ENCODE results near the gene FNIP1.

- TF ChIP-seq PBX2 (CRISPR knock-in tag; IDR thresholded peaks at IDR 0.05; ENCODE audit: low read depth) (no peak), PBX2 (tag; conservative IDR thresholded peaks at IDR 0.05; ENCODE audit: low read depth) (peak; percentile 60), CBX1 (IDR thresholded peaks at IDR 0.05; ENCODE audit: low read depth) (no peak), CREM (IDR thresholded peaks at IDR 0.05; ENCODE audit: low read depth) (no peak), THAP7 (CRISPR knock-in tag; IDR thresholded peaks at IDR 0.05) (no peak), MNT (conservative IDR thresholded peaks at IDR 0.05) (no peak), SRSF9 (IDR thresholded peaks at IDR 0.05; ENCODE audit: borderline replicate concordance, low read depth, low read length) (no peak), POLR2A (conservative IDR thresholded peaks at IDR 0.05) (no peak), USF1 (CRISPR knock-in tag; IDR thresholded peaks at IDR 0.05) (no peak), REST (IDR thresholded peaks at IDR 0.05; ENCODE audit: borderline replicate concordance) (no peak), REST (CRISPR knock-in tag; IDR thresholded peaks at IDR 0.05; ENCODE audit: low read depth) (no peak)
These were observed 38.3 kb downstream of the FNIP1 start for GRCh38 chr5:131758520-131758900.

Data from K562 (cell line).